WI38 (cell line): Measurements from ENCODE around the gene TMEM203.

Source experiments
- H3K4me3 ChIP-seq: 2 replicates; pipeline ENCODE4 v1.5.1; 2011; ENCODE audit warnings: low read depth, mild to moderate bottlenecking, control low read depth, low read length
- TF ChIP-seq, protein P1 (sequence below): IDR thresholded peaks from 2 replicates; pipeline ENCODE4 v1.5.1; 2012; ENCODE audit warnings: low read depth, mild to moderate bottlenecking, control low read depth, low read length

TMEM203 gene

DNA sequence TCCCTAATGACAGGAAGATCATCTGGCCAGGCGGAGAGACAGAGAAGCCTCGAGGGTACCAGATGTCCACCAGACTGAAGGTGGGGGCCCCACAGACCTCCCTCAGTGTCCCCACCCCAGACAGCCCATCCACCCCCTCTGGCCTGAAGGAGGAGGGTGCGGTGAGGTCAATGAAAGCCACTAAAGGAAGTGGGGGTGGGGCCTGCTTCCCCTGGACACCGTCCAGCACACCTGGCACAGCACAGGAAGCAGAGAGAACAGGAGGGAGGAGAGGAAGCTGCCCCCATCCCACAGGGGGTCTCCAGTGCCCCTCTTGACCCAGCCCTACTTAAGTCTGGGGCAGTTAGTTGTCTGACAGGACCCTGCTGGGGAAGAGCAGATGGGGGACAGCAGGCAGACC lies 46.8 kb downstream of the TMEM203 start:
- TF ChIP-seq, protein P1, sequence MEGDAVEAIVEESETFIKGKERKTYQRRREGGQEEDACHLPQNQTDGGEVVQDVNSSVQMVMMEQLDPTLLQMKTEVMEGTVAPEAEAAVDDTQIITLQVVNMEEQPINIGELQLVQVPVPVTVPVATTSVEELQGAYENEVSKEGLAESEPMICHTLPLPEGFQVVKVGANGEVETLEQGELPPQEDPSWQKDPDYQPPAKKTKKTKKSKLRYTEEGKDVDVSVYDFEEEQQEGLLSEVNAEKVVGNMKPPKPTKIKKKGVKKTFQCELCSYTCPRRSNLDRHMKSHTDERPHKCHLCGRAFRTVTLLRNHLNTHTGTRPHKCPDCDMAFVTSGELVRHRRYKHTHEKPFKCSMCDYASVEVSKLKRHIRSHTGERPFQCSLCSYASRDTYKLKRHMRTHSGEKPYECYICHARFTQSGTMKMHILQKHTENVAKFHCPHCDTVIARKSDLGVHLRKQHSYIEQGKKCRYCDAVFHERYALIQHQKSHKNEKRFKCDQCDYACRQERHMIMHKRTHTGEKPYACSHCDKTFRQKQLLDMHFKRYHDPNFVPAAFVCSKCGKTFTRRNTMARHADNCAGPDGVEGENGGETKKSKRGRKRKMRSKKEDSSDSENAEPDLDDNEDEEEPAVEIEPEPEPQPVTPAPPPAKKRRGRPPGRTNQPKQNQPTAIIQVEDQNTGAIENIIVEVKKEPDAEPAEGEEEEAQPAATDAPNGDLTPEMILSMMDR: no peak
- H3K4me3 ChIP-seq: no peak overlapping the region

DNA sequence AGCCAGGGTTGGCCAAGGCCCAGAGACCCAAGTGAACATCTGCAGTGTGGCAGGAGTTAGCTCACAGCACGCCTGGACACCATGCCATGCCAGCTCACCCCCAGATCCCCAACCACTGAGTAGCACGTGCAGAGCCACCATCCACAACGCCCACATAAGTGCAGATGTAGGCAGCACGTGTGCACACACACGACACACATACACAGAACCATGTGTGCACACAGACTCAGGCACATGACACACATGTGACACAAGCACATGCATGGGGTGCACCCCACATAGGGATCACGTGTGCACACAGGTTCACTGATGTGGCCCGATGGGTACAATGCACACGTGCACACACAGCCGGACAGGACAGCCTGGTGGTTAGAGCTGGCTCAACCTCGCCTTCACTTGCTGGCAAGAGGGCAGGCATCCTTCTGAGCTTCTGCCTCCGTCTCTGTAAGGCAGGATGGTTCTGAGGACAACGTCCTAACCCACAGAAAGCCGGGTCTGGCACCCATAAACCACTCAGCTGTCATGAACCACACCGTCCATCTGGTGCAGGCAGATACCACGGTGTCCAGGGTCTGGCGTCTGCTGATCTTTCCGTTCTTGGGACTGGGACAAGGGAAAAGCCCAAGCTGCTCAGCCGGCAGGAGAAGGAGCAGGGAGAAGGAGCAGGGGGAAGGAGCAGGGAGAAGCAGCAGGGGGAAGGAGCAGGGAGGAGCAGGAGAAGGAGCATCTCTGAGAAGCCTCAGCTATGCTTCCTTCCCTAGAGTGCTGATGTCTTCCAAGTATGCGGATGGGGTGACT lies 47.6 kb downstream of the TMEM203 start:
- TF ChIP-seq, protein P1: no peak
- no peak overlapping the region for H3K4me3 ChIP-seq

DNA sequence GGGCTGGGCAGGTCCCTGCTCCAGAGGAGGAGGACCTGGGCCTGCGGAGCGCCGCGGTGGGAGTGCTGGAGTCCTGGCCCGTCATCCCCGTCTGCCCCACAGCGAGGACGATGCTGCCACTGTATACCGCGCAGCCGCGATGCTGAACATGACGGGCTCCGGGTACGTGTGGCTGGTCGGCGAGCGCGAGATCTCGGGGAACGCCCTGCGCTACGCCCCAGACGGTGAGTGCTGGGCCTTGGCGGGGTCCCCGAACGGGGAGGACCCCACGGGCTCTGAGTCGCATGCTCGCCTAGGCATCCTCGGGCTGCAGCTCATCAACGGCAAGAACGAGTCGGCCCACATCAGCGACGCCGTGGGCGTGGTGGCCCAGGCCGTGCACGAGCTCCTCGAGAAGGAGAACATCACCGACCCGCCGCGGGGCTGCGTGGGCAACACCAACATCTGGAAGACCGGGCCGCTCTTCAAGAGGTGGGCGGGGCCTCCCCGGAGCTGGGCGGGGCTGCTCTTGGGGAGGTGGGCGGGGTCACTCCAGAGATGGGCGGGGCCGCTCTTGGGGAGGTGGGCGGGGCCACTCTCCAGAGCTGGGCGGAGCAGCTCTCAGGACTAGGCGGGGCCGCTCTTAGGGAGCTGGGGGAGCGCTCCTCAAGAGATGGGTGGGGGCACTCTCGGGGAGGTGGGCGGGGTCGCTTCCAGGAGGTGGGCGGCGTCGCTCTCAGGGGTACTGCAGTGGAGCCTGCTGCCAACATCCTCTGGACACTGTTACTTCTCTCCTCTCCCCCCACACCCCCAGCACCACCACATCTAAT lies 48.7 kb downstream of the TMEM203 start:
- no peak overlapping the region for H3K4me3 ChIP-seq
- TF ChIP-seq, protein P1: no peak
